ENCODE data around the gene SLBP. TPM values are rescaled to one million over a fixed set of nuclear protein-coding genes. Genes with fewer than 3 reads are reported as not detected.

SLBP gene
- total RNA-seq, 1 donor: 61.9 TPM

GRCh38 chr4:1741208-1741607, 29.1 kb upstream of the SLBP start:
- H3K4me1 ChIP-seq (ENCODE audit: insufficient read depth, low read length): no peaks in the 10 kb centered on the region
- no peak overlapping the region for H3K4me3 ChIP-seq (ENCODE audit: low read length)
- no peaks in the 10 kb centered on the region for H3K27me3 ChIP-seq (ENCODE audit: insufficient read depth, low read length)
- H3K9me3 ChIP-seq (ENCODE audit: low read depth, low read length): no peaks in the 10 kb centered on the region

GRCh38 chr4:1740021-1740545, 28.0 kb upstream of the SLBP start:
- H3K9me3 ChIP-seq (ENCODE audit: low read depth, low read length): no peaks in the 10 kb centered on the region
- no peaks in the 10 kb centered on the region for H3K4me1 ChIP-seq (ENCODE audit: insufficient read depth, low read length)
- H3K4me3 ChIP-seq (ENCODE audit: low read length): no peak overlapping the region
- H3K27me3 ChIP-seq (ENCODE audit: insufficient read depth, low read length): no peaks in the 10 kb centered on the region

- Histone ChIP-seq H3K4me1 (ENCODE audit: insufficient read depth, low read length) (no peaks in the 10 kb centered on the region), H3K4me3 (ENCODE audit: low read length) (no peak overlapping the region), H3K9me3 (ENCODE audit: low read depth, low read length) (no peaks in the 10 kb centered on the region), H3K27me3 (ENCODE audit: insufficient read depth, low read length) (no peaks in the 10 kb centered on the region)
These were observed 27.2 kb upstream of the SLBP start for GRCh38 chr4:1739358-1739757.

GRCh38 chr4:1738410-1738809, 26.3 kb upstream of the SLBP start:
- Histone ChIP-seq H3K4me3 (ENCODE audit: low read length) (no peak overlapping the region), H3K4me1 (ENCODE audit: insufficient read depth, low read length) (no peaks in the 10 kb centered on the region), H3K27me3 (ENCODE audit: insufficient read depth, low read length) (no peaks in the 10 kb centered on the region), H3K9me3 (ENCODE audit: low read depth, low read length) (no peaks in the 10 kb centered on the region)

- no peaks in the 10 kb centered on the region for H3K9me3 ChIP-seq (ENCODE audit: low read depth, low read length)
- H3K4me1 ChIP-seq (ENCODE audit: insufficient read depth, low read length): no peaks in the 10 kb centered on the region
- no peaks in the 10 kb centered on the region for H3K27me3 ChIP-seq (ENCODE audit: insufficient read depth, low read length)
- no peak overlapping the region for H3K4me3 ChIP-seq (ENCODE audit: low read length)
These were observed 25.5 kb upstream of the SLBP start for GRCh38 chr4:1737666-1738065.

- no peaks in the 10 kb centered on the region for H3K4me1 ChIP-seq (ENCODE audit: insufficient read depth, low read length)
- H3K4me3 ChIP-seq (ENCODE audit: low read length): no peak overlapping the region
- H3K9me3 ChIP-seq (ENCODE audit: low read depth, low read length): no peaks in the 10 kb centered on the region
- H3K27me3 ChIP-seq (ENCODE audit: insufficient read depth, low read length): no peaks in the 10 kb centered on the region
These were observed 24.7 kb upstream of the SLBP start for GRCh38 chr4:1736812-1737211.

GRCh38 chr4:1735215-1735614, 23.1 kb upstream of the SLBP start:
- no peaks in the 10 kb centered on the region for H3K9me3 ChIP-seq (ENCODE audit: low read depth, low read length)
- no peaks in the 10 kb centered on the region for H3K4me1 ChIP-seq (ENCODE audit: insufficient read depth, low read length)
- H3K27me3 ChIP-seq (ENCODE audit: insufficient read depth, low read length): no peaks in the 10 kb centered on the region
- H3K4me3 ChIP-seq (ENCODE audit: low read length): no peak overlapping the region

GRCh38 chr4:1732911-1733310, 20.8 kb upstream of the SLBP start:
- H3K4me3 ChIP-seq (ENCODE audit: low read length): no peak overlapping the region
- H3K27me3 ChIP-seq (ENCODE audit: insufficient read depth, low read length): no peaks in the 10 kb centered on the region
- no peaks in the 10 kb centered on the region for H3K9me3 ChIP-seq (ENCODE audit: low read depth, low read length)
- H3K4me1 ChIP-seq (ENCODE audit: insufficient read depth, low read length): peaks cover 19% of the 10 kb centered on the region

- H3K27me3 ChIP-seq (ENCODE audit: insufficient read depth, low read length): no peaks in the 10 kb centered on the region
- no peaks in the 10 kb centered on the region for H3K9me3 ChIP-seq (ENCODE audit: low read depth, low read length)
These were observed 19.1 kb upstream of the SLBP start for GRCh38 chr4:1731180-1731579.

GRCh38 chr4:1730532-1731135, 18.5 kb upstream of the SLBP start:
- H3K9me3 ChIP-seq (ENCODE audit: low read depth, low read length): no peaks in the 10 kb centered on the region
- no peaks in the 10 kb centered on the region for H3K27me3 ChIP-seq (ENCODE audit: insufficient read depth, low read length)
- H3K4me3 ChIP-seq (ENCODE audit: low read length): no peak overlapping the region
- peaks cover 42% of the 10 kb centered on the region for H3K4me1 ChIP-seq (ENCODE audit: insufficient read depth, low read length)

More at GRCh38 chr4:1731180-1731579, 19.1 kb upstream of the SLBP start:
- Histone ChIP-seq H3K4me1 (ENCODE audit: insufficient read depth, low read length) (peaks cover 36% of the 10 kb centered on the region), H3K4me3 (ENCODE audit: low read length) (no peak overlapping the region)

GRCh38 chr4:1728061-1728980, 16.2 kb upstream of the SLBP start:
- no peak overlapping the region for H3K4me3 ChIP-seq (ENCODE audit: low read length)
- H3K27me3 ChIP-seq (ENCODE audit: insufficient read depth, low read length): no peaks in the 10 kb centered on the region
- H3K9me3 ChIP-seq (ENCODE audit: low read depth, low read length): no peaks in the 10 kb centered on the region
- peaks cover 65% of the 10 kb centered on the region for H3K4me1 ChIP-seq (ENCODE audit: insufficient read depth, low read length)

- Histone ChIP-seq H3K4me1 (ENCODE audit: insufficient read depth, low read length) (peaks cover 75% of the 10 kb centered on the region), H3K27me3 (ENCODE audit: insufficient read depth, low read length) (no peaks in the 10 kb centered on the region), H3K4me3 (ENCODE audit: low read length) (no peak overlapping the region), H3K9me3 (ENCODE audit: low read depth, low read length) (no peaks in the 10 kb centered on the region)
These were observed 15.3 kb upstream of the SLBP start for GRCh38 chr4:1727117-1728031.

GRCh38 chr4:1726146-1726934, 14.2 kb upstream of the SLBP start:
- Histone ChIP-seq H3K9me3 (ENCODE audit: low read depth, low read length) (no peaks in the 10 kb centered on the region), H3K4me3 (ENCODE audit: low read length) (no peak overlapping the region), H3K4me1 (ENCODE audit: insufficient read depth, low read length) (peaks cover 83% of the 10 kb centered on the region), H3K27me3 (ENCODE audit: insufficient read depth, low read length) (no peaks in the 10 kb centered on the region)

GRCh38 chr4:1725521-1725920, 13.4 kb upstream of the SLBP start:
- H3K4me3 ChIP-seq (ENCODE audit: low read length): no peak overlapping the region
- no peaks in the 10 kb centered on the region for H3K9me3 ChIP-seq (ENCODE audit: low read depth, low read length)
- peaks cover 83% of the 10 kb centered on the region for H3K4me1 ChIP-seq (ENCODE audit: insufficient read depth, low read length)
- no peaks in the 10 kb centered on the region for H3K27me3 ChIP-seq (ENCODE audit: insufficient read depth, low read length)
